HG03565 (cell line): Measurements from ENCODE around the gene MCCC2.
"Not testable (repeated sequence)": the region's sequence is repeated elsewhere in the genome, so short reads cannot be mapped to it uniquely, and the experiment has no call there.

Experiments
- ATAC-seq: cut with Tn5 transposase; IDR thresholded peaks from one replicate; pipeline ENCODE4 v1.9.1; 2021; ENCODE audit warnings: mild to moderate bottlenecking, moderate library complexity; ENCODE audit not compliant: unreplicated experiment

MCCC2 gene

DNA sequence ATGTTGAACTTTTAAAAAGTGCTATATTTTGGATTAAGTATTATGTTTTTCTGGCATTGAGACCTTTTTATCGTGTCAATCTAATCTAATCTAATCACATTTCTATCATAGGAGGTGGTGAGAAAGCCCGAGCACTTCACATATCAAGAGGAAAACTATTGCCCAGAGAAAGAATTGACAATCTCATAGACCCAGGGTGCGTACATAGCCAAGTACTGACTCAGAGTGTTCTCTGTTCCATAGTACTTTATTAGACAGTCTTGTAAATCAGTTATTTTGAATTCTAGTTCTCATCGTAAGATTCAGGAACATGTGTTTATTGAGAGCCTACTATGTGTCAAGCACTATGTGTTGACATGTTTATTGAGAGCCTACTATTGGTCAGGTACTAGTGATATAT is 9.0 kb downstream of the MCCC2 start:
- no peak for ATAC-seq

DNA sequence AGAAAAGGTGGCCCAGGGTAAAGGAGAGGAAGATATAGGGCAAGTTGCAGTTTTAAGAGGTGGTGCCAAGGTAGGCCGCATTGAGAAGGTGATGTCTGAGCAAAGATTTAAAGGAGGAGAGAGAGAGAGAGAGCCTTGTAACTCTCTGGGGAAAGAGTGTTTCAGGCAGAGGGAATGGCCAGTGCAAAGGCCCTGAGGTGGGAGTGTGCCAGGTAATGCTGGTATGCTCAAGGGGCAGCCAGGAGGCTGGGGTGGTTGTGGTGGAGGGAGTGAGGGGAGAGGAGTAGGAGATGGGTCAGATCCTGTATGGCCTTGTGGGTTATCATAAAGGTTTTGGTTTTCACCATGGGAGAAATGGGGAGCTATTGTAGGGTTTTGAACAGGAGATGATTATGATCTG is 9.9 kb downstream of the MCCC2 start:
- no peak for ATAC-seq

DNA sequence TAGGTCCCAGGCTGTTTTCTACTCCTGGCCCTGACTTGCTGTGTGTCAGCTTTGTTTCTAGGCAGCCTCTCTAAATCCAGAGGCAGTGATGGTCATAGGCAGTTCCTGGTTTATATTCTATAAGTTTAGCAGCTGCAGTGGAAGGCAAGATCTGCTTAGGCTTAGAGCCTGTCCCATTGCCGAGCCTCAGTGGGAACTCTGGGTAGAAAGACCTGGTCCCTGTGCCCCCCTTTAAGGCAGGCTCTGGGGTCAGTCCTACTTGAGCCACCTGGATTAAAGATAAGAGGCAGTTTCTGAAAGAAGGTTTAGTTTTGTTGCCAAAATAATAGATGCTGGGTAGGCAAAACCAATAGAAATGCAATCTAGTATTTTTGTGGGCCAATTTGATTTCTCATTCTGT is 13.6 kb downstream of the MCCC2 start:
- ATAC-seq, result no peak

DNA sequence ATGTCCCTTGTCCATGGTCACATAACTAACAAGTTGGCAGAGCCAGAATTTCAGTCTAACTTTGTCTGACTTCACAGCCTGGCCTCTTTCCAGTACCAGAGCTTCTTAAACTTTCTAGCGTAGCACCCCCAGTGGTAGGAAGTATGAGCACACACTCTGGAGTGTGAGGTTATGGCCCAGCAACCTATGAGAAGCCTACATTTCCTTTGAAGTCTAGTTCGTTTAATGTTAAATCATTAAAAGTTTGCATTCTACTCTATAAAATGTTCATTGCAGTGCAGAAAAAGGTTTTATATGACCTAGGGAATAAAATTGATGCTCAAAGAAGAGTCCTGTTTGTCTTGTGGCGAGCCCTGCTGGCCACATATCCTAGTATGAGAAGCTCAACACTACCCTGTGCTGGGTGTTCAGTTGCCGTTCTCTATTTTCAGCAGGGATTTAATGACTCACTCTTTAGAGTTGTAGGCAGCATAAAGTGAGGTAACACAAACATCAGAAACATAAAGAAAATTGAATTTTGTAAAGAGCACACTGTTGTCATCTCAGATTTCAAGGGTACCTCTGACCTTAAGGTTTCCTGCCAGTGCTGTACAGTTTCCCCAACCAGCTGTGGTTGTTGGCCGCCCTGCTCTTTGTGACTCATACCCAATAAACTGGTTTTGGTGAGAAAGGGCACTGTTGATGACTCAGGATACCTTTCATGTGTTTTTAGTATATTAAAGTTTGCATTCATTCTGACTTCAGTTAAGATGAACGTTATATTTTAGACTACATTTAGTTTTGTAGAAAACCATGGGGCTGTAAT is 14.3 kb downstream of the MCCC2 start:
- ATAC-seq, result peak; percentile 86

DNA sequence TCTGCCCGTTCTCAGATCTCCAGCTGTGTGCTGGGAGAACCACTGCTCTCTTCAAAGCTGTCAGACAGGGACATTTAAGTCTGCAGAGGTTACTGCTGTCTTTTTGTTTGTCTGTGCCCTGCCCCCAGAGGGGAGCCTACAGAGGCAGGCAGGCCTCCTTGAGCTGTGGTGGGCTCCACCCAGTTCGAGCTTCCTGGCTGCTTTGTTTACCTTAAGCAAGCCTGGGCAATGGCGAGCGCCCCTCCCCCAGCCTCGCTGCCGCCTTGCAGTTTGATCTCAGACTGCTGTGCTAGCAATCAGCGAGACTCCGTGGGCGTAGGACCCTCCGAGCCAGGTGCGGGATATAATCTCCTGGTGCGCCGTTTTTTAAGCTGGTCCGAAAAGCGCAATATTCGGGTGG is 22.8 kb downstream of the MCCC2 start:
- not testable (repeated sequence) for ATAC-seq

DNA sequence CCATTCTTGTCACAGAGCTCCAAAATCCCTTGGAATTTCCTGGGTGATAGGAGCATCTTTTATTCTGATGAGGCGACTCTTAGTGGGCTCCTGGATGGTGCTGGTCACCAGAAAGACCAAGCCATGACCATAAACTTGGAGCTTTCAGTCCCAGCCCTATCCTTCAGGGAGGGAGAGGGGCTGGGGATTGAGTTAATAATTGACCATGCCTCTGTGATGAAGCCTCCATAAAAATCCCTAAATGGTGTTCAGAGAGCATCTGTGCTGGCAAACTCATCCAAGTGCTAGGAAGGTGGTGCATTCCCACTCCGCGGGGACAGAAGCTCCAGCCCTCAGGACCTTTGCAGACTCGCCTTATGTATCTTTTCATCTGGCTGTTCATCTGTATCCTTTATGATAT is 28.7 kb downstream of the MCCC2 start:
- no peak for ATAC-seq

DNA sequence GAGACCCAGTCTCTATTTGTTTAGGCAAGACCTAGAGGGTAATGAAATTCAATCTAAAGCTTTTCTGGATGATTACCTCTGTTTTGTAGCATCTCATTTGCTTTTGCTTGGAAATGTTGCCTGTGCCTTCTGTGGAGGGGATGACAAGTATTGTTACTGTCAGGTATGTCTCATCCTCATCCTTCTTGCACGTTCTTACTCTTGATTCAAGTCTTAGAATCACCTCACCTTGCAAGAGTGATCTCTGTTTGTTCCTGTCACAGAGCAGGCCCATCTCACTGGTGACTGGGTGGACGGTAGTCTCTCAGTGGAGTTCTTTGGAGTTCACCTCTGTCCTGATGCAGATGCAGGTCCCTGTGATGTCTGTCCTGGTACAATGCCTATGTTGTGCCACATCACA is 33.5 kb downstream of the MCCC2 start:
- ATAC-seq, result no peak

DNA sequence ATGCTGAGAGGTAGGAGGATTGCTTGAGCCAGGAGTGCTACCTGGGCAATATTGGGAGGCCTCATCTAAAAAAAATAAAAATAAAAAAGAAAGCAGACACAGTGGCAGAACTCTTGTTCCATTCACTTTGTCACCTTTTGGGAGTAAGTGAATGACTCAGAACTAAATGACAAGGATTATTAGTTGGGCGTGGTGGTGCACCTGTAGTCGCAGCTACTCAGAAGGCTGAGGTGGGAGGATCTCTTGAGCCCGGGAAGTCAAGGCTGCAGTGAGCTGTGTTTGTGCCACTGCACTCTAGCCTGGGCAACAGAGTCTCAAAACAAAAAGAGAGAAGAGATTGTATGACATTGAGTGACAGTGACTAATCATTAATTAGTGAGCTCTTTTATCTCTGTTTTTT is 34.1 kb downstream of the MCCC2 start:
- ATAC-seq, result no peak

DNA sequence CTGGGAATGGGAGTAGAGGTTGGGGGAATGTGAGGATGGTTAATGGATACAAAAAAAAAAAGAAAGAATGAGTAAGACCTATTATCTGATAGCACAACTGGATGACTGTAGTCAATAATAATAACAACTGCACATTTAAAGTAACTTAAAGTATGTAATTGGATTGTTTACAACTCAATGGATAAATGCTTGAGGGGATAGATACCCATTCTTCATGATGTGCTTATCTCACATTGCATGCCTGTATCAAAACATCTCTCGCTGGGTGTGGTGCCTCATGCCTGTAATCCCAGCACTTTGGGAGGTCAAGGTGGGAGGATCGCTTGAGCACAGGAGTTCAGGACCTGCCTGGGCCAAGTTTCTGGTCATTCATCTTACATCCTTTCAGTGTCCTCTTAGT is 34.6 kb downstream of the MCCC2 start:
- no peak for ATAC-seq

DNA sequence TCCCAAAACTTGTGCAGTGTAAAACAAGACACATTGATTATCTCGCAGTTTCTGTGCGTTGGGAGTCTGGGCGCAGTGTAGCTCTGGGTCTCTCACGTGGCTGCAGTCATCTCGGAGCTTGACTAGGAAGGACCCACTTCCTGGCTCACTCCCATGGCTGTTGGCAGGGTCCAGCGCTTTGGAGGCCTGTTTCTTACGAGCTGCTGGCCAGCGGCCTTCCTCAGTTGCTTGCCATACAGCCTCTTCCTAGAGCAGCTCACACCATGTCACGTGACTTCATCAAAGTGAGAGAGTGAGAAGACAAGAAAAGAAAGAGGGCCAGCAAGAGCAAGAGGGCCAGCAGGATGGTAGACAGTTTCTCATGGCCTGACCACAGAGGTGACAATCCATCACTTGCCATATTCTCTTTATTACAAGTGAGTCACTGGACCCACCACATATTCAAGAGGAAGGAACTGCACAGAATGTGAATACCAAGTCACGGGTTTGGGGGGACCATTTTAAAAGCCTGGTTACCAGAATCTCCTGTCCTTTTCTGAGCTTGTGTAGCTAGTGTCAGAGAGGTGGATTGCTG is 36.2 kb downstream of the MCCC2 start:
- no peak for ATAC-seq

DNA sequence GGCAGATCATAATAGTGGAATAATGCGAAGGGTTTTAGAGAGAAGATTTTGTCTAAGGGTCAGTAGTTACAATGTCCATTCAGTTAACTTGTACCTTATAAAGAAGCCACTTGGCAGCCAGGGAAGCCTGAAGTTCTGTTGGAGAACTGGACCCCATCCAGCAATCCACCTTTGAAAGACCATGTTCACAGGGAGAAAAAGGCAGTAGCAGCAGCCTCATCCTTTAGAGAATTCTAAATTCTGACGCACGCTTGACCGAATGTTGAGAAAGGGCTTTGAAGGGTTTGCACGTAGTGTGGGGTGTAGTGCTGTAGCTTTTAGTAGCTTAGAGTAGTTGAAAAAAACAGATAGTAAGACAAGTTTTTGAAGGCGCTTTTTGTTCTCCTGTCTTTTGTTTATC is 42.8 kb downstream of the MCCC2 start:
- ATAC-seq, result no peak

DNA sequence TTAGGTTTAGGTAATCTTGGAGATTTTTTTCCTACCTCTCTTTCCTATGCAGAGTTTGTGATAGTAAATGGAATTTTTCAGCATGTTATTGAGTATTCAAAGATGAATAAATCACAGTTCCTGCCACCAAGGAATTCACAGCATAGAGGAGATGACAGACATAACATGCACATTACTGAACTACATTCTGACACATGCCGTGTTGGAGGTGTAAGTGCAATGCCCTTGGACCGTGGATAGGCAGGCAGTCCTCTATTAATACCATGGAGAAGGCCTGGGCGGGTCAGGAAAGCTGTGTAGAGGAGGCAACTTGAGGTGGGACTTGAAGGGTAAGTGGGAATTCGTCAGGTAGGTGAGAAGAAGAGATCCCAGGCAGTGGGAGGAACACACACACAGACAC is 43.9 kb downstream of the MCCC2 start:
- no peak for ATAC-seq

DNA sequence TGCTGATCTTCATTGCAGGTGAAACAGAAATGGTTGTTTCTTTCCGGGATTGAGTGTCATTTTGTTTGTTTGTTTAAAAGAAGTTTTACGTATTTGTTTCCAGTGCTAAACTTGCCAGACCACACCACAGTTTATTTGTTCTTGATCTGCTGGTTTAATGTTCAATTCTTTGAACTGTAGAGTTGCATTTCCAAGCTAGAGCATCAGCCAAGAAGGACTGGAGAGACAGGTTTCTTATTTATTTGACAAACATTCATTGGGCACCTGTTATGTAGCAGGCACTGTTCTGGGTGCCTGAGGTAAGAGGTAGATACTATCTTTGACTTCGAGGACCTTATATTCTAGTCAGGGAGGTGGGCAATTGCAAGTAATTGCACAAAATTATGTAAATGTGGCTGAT is 45.0 kb downstream of the MCCC2 start:
- no peak for ATAC-seq

DNA sequence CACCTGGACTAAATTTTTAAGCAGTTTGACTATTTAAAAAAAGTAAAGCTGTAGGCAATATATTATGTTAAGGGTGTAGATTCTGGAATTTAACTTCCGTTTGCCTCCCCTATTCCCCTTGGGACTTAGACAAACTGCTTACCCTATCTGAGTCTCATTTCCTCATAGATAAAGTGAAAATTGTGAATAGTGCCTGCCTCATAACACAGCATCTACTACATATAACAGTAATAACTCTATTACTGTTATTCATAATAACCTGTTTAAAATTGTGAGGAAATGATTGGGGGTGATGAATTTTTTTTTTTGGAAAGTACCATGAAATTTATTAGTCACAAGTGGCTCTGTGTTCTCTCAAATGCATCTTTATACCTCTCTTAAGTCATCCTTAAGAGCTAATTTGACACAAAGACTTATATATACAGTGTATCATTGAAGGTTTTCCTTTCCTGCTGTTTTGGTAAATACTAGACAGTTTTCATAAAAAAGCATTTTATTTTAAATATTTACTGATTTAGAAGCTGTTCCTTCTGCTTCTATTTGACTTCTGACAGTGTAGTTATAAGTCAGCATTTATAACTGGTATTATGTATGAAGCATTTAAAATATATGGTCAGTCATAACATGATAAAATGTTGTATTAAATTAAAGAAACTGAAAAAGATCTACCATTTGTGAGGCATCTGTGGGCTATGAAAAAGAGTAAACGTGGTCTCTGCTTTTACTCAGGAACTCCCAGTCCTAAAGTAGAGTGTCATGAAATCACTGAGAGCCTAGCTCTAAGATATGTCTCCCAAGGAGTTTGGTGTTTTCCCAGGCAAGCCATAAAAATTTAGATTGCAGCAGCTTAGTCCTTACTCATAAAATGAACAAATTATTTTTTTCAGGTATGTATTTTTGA is 46.4 kb downstream of the MCCC2 start:
- peak; percentile 52 for ATAC-seq

DNA sequence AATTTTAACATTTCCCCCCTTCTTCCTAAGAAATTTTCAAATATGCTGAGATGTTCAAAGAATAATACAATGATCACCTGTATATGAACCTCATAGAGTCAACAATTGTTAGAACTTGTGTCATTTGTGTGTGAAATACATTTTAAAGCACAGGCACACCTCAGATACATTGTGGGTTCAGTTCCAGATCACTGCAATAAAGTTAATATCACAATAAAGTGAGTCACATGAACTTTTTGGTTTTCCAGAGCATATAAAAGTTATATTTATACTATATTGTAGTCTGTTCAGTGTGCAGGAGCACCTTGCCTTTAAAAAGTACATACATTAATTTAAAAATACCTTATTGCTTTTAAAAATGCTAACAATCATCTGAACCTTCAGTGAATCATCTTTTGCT is 50.0 kb downstream of the MCCC2 start:
- ATAC-seq, result no peak

DNA sequence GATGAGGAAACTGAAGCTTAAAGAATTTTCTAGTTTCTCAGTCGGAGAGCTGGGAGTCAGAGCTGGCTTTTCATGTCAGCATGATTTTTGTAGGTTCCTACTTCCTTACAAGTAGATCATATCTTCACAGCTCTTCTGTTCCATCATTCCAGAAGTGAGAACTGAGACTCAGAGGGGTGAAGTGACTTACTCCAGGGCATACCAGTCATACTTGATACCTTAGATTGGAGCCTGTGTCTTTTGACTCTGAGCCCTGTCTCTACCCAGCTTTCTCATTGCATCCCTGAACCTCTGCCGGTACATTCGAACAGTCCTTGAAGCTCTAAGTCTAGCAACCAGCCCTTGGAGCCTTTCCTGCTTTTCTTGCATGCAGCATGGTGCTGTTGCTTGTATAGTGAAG is 53.3 kb downstream of the MCCC2 start:
- ATAC-seq, result no peak

DNA sequence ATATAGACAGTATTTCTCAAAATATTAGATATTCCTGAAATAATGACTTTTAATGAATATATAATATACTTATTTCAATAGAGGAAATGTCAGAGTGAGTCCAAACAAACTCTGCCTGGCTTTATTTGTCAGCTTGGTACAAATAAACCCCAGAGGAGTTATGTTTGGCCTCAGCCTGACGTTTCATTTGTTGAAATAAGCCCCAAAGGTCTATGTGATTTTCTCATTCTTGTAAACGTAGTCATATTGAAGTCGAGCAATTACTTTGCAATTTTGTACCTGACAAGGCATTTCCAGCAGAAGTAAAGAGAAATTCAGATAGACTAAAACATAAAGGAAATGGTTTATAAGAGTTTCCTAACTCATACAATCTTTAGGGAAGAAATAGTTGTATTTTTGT is 57.9 kb downstream of the MCCC2 start:
- no peak for ATAC-seq

DNA sequence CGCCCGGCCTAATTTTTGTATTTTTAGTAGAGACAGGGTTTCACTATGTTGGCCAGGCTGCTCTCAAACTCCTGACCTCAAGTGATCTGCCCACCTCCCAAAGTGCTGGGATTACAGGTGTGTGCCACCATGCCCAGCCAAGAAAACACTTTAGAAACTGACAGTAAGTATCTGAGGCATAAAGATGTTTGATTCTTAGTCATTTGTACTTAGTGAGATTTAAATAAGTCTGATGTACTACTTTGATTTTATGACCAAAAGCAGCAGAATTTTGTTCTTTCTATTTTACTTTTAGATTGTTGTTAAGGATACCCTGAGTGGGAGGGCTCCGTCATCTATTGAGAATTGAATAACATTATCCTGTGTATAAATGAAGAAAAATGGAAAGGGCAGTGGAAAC is 63.8 kb downstream of the MCCC2 start:
- not testable (repeated sequence) for ATAC-seq

DNA sequence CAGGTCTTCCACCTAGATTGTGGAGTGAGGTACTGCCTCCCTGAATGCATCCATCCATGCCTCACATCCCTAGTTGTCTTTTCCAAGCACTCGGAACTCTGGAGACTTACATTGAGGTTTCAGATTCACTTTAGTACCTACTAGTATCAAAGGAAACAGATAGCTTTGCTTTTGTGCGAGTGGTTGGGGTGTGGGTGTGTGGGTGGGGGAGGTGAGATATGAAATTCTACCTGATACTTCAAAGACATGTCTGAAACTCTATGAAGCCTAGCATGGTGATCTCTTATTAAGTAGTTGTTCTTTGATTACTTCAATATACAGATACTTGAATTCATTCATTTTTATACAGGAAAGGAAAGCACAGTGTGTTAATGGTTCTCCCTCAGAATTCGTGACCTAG is 64.4 kb downstream of the MCCC2 start:
- ATAC-seq, result no peak

DNA sequence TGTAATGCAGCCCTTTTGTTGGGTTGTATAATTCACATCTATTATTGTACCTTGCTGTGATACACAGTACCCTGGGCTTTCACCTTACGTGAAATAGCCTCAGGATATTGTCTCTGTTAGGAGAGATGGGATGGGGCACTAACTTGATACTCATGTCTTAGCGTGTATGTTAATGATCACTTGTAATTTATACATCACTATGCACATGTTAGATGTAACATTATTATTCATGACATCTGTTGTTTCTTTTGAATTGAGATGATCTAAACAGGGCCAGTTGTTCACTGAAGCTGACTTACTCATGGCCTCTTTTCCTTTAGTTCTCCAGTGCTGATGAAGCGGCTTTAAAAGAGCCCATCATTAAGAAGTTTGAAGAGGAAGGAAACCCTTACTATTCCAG is 65.2 kb downstream of the MCCC2 start:
- no peak for ATAC-seq

DNA sequence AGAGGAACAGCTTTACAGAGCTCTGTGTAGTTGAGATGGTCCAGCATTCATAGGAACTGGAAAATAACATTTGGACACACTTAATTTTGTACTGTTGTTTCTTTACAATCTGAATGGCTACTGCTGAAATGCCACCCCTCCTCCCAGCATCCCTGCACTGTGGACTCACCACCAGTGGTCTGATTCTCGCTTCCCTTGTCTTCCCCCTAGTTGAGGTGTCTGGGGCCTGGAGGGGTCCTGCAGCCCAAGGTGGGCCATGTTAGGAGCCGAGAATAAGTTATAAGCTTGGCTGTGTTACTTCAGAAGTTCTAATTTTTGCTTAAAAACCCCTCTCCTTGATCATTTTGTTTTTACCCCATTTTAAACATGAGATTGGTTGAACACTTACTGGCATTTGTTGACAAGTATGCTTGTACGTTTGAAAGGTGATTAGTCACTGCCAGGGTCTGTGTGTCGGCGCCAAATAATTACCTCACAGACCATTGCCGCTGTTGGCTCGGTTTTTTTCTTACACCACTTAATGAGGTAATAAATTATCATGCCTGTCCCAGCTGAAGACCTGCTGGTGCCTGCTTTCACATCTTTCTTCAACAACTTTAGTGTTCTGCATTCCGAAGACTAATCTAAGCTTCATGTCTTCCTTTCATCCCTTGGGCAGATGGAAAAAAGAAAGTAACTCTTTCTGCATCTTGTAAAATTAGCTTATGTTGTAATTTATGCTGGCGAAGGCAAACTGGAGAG is 65.8 kb downstream of the MCCC2 start:
- no peak for ATAC-seq
